HG03103 (cell line): Measurements from ENCODE around the gene ANKRD34B.

Source experiments
- ATAC-seq: cut with Tn5 transposase; IDR thresholded peaks from one replicate; pipeline ENCODE4 v1.9.1; 2021; ENCODE audit warnings: low read depth; ENCODE audit not compliant: unreplicated experiment

Gene ANKRD34B

DNA sequence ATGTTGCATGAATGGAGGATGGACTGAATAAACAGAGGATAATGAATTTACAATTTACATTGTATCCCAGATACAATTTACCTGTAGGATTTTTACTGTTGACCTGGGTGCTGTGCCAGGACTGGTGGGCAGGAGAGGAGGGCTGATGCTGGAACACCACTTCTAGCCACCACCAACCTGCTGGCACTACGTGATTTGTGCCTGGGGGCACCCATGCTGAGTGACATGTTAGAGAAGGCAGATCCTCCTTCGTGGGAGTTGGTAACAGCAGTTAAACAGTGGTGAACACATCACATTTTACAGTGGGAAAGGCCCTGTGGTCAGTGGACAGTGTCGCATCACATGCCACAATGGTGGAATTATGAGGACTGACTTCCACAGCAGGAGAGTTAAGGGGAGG is 3.0 kb upstream of the ANKRD34B start:
- ATAC-seq = no peak

DNA sequence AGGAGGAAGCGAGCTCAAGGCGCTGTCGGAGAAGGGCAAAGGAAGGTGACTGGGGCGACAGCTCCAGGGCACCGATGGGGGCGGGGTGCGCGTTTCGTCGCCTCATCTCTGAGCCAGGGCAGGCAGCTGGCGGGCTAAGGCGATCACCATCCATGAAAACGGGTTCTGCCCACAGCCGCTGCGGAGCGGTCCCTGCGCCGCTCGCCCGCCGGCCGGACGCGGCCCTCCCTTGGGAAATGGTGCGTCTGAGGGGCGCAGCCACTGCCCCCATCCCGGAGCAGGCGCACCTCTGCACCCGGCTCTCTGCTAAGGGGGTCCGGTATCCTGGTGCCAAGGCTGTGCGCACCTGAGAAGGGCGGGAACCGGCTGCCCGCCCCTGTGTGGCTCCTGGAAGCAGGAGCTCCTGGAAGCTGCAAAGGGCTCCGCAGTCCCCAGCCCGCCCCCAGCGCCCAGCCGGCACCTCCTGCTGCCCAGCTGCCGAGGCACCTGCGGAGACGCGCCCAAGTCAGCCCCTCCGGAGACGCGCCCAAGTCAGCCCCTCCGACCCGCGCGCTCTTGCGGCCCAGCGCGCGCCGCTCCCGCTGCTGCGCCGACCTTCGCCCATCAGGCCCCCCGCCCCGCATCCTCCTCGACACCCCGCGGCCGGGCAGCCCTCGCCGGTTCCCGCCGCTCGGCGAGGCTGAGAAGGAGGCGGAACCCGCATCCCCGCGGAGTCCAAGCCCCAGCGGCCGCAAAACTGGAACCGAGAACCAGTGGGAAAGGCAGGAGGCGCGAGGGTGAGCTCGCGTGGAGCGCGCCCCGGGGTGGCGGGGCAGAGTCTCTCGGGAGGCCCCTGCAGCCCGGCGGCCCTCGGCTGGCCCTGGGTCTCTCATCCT is 757 bp downstream of the ANKRD34B start:
- ATAC-seq = no peak

DNA sequence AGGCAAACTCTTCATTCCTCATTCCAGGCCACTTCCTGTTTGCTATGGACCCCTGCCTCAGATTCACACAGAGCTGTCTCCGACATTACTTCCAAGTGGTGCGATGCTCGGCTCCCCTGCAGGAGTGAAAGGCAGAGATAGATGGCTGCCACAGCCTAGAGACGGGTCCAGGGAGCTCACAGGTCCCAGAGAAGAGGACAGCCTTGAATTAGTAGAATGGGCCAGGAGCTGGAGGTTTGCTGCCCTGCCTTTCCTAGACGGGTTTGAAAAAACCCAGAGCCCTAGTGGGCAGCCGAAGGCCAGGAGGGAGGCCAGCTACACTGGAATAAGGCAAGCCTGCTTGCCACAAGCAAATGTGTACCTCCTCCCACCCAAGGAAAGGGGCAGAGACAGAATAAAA is 1.8 kb downstream of the ANKRD34B start:
- ATAC-seq = no peak

DNA sequence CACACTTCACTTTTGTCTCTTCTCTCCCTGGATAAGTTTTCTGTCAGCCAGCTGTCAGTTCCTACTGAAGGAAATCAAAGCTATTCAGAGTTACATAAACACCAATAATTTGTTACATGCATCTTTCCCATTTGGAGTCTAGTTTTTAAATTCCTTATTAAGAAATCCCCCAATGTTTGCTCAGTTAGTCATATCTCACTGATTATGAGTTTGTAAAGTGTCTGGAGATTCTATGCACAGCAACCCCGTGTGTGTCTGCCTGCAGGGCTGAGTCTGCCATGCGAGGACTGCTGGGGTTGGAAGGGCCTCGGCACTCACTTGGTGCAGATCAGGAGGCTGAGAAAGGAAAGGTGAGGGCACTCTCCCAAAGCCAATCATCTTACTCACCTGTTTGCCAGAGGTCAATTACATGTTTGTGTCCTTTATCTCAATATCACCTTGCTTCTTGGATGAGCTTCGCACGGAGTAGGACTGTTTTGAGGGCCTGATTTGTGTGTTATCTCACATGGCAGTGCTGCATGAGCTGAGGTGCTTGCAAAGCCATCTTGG is 3.3 kb downstream of the ANKRD34B start:
- ATAC-seq = no peak

DNA sequence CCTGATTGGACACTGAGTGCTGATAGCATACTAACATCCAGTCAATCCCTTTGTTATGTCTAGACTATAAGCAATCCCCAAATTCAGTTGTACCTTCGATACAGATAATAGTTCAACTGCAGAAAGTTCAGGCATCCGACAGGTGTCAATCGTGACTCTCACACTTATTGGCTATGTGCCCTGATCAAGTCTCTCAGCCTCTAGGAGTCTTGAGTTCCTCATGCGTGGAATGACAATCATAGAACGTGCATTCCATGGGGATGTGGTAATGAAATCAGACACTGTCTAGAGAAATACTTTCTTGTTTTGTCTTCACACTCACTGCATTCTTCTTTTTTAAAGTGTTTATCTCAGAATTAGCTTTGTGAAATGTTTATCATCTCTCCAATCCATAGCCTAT is 4.8 kb downstream of the ANKRD34B start:
- ATAC-seq = no peak

DNA sequence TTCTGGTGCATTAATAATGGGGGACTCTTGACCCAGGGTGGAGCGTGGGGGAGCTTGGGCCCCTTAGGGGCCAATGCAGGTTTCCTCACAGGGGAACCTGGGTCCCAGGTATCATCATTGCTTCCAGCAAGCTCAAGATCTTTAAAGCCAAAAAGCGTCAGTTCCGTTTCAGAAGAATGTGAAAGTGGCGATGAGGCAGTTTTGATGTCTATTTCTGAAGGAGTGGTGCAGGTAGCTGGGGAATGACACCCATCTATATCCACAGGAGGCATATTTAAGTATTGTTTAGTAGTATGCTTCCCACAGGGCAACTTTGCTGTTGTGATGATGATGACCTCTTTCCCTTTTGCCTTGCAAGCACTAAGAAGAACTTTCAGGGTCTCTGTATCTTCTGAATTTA is 10.8 kb downstream of the ANKRD34B start:
- ATAC-seq = no peak

DNA sequence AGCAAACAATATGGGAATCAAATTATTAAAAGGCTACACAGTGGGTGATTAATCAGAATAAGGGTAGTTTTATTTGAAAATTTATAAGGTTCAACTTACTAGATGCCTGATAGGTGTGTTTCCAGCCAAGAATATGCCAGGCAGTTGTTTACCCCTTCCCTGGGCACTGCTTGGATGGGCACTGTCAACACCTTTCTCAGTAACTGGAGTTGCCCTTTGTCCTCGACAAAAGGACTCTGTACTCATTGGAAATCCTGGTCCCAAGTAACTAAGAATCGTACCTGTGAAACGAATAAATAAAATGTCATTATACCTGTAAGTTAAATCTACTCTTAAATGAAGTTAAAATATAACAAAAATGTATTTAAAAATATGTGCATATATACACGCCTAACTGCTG is 15.0 kb downstream of the ANKRD34B start:
- no peak for ATAC-seq

DNA sequence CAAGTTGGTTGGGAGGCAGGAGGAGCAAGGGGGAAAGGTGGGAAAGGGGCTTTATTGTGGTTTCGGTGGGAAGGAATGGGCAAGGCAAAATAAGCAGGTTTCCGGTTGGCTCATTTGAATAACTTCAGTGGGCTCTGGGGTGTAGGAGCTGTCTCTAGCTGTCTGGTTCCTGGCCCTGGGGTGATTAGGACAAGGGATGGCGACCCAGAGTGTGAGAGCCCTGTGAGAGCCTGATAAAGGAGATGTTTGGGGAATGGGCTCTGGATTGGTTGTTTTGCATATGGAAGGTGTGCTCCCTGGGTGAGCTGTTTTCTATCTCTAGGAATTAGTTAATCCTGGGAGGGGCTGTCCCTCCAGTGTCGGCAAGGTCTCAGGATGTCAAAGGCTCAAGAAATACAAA is 15.4 kb downstream of the ANKRD34B start:
- no peak for ATAC-seq

DNA sequence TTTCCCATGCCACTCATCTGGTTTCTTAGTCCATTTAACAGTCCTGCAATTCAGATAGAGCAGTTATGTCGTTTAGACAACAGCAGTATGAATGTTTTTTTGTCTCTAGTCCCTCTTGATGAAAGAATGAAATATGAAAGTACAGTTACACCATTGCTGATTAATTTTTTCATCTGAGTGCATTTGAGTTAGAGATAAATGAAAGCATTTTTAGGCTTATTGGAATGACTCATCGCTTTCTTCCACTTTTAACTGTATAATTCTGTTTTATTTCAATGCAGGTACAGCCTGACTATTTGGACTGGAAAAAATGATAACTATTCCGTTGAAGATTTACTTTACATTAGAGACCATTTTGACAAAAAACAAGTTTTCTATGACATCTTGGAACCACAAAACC is 28.7 kb downstream of the ANKRD34B start:
- ATAC-seq = no peak

DNA sequence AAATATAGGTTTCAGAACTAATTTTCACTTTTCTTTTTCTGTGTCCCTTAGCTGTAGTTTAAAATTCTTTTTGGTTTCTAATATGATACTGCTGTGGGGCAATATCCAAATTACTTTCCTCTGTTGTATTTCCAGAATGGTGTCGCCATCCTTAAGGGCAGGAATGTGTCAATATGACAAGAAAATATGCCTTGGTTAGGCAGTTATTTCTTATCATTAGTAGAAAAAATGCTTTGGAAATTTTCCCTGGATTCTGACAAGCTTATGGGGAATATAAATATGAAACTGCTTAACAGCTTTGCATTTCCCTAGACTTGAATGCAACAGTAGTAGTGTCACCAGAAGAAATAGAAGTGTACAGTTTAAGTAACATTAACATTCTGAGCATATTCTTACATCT is 29.4 kb downstream of the ANKRD34B start:
- ATAC-seq = no peak

DNA sequence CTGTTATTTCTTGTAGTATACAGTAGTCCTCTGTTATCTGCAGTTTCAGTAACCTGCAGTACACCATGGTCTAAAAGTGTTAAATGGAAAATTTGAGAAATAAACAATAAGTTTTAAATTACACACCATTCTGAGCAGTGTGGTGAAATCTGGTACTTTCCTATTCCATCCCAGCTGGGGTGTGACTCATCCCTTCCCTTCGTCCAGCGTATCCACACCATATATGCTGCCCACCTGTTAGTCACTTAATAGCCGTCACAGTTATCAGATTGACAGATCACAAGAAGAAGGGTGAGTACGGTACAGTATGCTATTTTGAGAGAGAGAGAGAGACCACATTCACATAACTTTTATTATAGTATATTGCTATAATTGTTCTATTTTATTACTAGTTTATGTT is 53.3 kb downstream of the ANKRD34B start:
- ATAC-seq = no peak

DNA sequence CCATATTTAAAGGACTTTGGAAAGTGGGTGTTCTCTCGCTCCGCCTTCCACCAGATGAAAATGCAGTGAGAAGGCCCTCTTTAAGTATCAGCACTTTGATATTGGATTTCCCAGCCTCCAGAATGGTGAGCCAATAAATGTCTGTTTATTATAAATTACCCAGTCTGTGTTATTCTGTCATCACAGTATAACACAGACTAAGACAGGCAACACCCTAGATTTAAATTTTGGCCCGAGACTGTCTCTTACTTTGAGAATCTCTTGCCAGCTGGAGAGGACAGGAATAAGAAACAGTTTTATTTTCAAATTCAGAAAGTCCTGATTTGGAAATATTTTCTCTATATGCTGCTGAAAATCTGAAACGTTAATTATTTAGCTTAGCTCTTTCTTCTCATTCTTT is 60.7 kb downstream of the ANKRD34B start:
- no peak for ATAC-seq

DNA sequence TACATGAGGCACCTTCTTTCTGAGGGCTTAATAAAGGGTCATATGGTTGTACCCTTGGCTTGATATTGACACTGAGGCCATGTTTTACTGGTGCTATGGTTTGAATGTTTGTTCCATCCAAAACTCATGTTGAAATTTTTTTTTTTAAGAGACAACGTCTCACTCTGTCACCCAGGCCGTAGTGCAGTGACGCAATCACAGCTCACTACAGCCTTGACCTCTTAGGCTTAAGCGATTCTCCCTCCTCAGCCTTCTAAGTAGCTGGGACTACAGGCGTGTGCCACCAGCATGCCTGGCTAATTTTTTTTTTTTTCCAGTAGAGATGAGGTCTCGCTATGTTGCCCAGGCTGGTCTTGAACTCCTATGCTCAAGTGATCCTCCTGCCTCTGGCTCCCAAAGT is 61.2 kb downstream of the ANKRD34B start:
- ATAC-seq = no peak

DNA sequence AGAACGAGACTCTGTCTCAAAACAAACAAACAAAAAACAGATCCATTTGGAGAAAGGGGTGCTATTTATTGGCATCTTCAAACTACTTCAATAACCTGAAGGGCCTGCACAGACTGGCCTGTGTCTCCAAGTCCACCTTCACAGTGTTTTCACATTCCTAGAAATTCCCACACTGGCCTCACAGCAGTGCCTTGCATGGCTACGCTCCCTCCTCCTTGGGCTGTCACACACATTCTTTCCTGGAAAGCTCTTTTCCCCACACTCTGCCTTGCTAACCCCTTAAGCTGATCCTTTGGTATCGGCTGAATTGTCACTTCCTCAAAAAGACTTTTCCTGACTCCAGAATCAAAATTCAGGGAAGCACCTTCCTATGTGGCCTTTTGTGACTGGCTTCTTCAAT is 62.4 kb downstream of the ANKRD34B start:
- ATAC-seq = no peak
